ENCODE data around the gene C1QA. TPM values are rescaled to one million over a fixed set of nuclear protein-coding genes. Genes with fewer than 3 reads are reported as not detected.

The C1QA gene
- total and polyA plus RNA-seq, 2 of the 13 experiments (the other 11 are each of a cell fraction or from before 2014, with no cell fraction given): not detected

DNA sequence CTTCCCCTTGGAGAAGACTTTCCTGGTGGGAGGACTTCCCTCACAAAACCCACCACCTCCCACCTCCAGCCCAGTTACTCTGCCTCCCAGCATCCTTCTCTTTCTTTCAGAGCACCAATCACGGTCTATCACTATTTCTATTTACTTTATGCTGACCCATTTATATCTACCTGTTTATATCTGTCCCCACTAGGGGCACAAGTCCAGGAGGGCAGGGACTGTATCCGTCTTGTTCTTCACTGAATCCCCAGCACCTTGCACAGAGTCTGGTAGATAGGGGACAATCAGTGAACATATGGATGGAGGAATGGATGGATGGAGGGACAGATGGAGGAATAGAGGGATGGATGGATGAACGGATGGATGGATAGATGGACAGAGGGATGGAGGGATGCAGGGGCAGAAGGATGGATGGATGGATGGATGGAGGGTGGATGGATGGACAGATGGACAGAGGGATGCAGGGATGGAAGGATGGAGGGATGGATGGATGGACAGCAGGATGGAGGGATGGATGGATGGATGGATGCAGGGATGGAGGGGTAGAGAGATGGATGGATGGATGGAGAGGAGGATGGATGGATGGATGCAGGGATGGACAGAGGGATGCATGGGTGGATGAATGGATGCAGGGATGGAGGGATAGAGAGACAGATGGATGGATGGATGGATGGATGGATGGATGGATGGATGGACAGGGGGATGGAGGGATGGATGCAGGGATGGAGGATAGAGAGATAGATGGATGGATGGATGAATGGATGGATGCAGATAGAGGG is 22.1 kb downstream of the C1QA start:
- no peak for ATAC-seq
- CTCF ChIA-PET (ENCODE audit: low intra/inter-chr PET ratio, low total read pairs): no interaction called here

More for the DNA sequence above, 22.1 kb downstream of the C1QA start:
- BruUV-seq (replicated peaks): no TSS peak
- DNase-seq (ENCODE audit: low spot score) (no peak), FAIRE-seq (no peak)
- intact Hi-C loops (cut with micrococcal nuclease; ENCODE audit: unreplicated experiment): no loop called here
- TF ChIP-seq TFDP1 (CRISPR knock-in tag; IDR thresholded peaks at IDR 0.05; ENCODE audit: borderline replicate concordance) (no peak), ZBED4 (CRISPR knock-in tag; IDR thresholded peaks at IDR 0.05; ENCODE audit: borderline replicate concordance) (no peak), ZNF605 (CRISPR knock-in tag; IDR thresholded peaks at IDR 0.05) (no peak)
- Histone ChIP-seq H3K79me2 (ENCODE audit: insufficient read depth, low read length) (no peaks in the 10 kb centered on the region), H3K9ac (ENCODE audit: insufficient read depth, low read depth, low read length) (no peak overlapping the region), H3K4me3 (replicated peaks in 1 of 3; ENCODE audit: insufficient read depth in 1 of 3, low read depth in 2 of 3, low read length in 3 of 3) (no peak overlapping the region), H3K27ac (ENCODE audit: extremely low read length, insufficient read depth, low read length) (no peak overlapping the region), H3K4me1 (ENCODE audit: insufficient read depth, low read length) (no peaks in the 10 kb centered on the region), H3K4me2 (ENCODE audit: low read depth, low read length) (no peak overlapping the region), H3K9me3 (ENCODE audit: low read length) (no peaks in the 10 kb centered on the region), H4K20me1 (ENCODE audit: insufficient read depth, low read length) (no peaks in the 10 kb centered on the region), H2AFZ (ENCODE audit: low read length) (no peak overlapping the region), H3K36me3 (replicated peaks in 1 of 2; ENCODE audit: control insufficient read depth in 1 of 2, insufficient read depth in 2 of 2, low read length in 2 of 2) (no peaks in the 10 kb centered on the region), H3K27me3 (ENCODE audit: control insufficient read depth in 1 of 2, insufficient read depth in 2 of 2, low read length in 2 of 2) (peaks cover 0 to 6% of the 10 kb centered on the region in 2 experiments; a peak in 3 of 5 replicates)
- POLR2A ChIA-PET: no interaction called here
- WGBS (ENCODE audit: low lambda C conversion rate): 1% methylated on average over 3 of the region's 3 CpGs
- in situ Hi-C loops (cut with HindIII; ENCODE audit: extremely low pct_ligation_motif_present, low pct_unique_long_range_greater_than_20kb): no loop called here

Measured in HepG2 (cell line).